ENCODE data around the gene FAM131A. TPM values are rescaled to one million over a fixed set of nuclear protein-coding genes. Genes with fewer than 3 reads are reported as not detected.

FAM131A gene
- total RNA-seq, 2 experiments from 2014 or later = 3.6 to 4.4 TPM

- Mint-ChIP-seq H3K4me3 (peak within 1 kb of the TSS; percentile 33), H3K27me3 (peaks cover 58% of the 10 kb centered on the region)
- CTCF ChIA-PET = interaction anchor here (1.1 to 3.9 kb wide), 2 partner anchors 8 to 162 kb away, joined by 3 to 12 read pairs; no protein-coding TSS in a partner anchor
These were observed 42.2 kb downstream of the FAM131A start, which contains the start of gene CHRD for GRCh38 chr3:184379358-184380184. TSS of gene CHRD (plus strand) at chr3:184380054. CDS start at chr3:184380319, 265 bp downstream.

GRCh38 chr3:184380185-184380626 is 42.8 kb downstream of the FAM131A start:
- peaks cover 2% of the 10 kb centered on the region for H3K36me3 Mint-ChIP-seq (ENCODE audit: low read depth)
- no peak overlapping the region for H3K4me3 Mint-ChIP-seq
- POLR2A ChIA-PET = no interaction called here
- CTCF ChIA-PET = interaction anchor here (3.9 kb wide), 1 partner anchor 9 kb away, joined by 12 read pairs; no protein-coding TSS in a partner anchor
- H3K4me1 Mint-ChIP-seq = peaks cover 8% of the 10 kb centered on the region
- peaks cover 54% of the 10 kb centered on the region for H3K27me3 Mint-ChIP-seq
- no peaks in the 10 kb centered on the region for H3K9me3 Mint-ChIP-seq
- no peak for DNase-seq
- H3K27ac Mint-ChIP-seq = no peak overlapping the region

More at GRCh38 chr3:184379358-184380184, 42.2 kb downstream of the FAM131A start, which contains the start of gene CHRD:
- DNase-seq = no peak
- no peaks in the 10 kb centered on the region for H3K9me3 Mint-ChIP-seq
- H3K36me3 Mint-ChIP-seq (ENCODE audit: low read depth) = peaks cover 2% of the 10 kb centered on the region
- POLR2A ChIA-PET = no interaction called here
- H3K4me1 Mint-ChIP-seq = peaks cover 8% of the 10 kb centered on the region
- H3K27ac Mint-ChIP-seq = no peak within 1 kb of the TSS

GRCh38 chr3:184380627-184381260 is 43.3 kb downstream of the FAM131A start:
- Mint-ChIP-seq H3K36me3 (ENCODE audit: low read depth) (peaks cover 2% of the 10 kb centered on the region), H3K9me3 (no peaks in the 10 kb centered on the region), H3K27ac (no peak overlapping the region), H3K4me1 (peaks cover 8% of the 10 kb centered on the region), H3K27me3 (peaks cover 52% of the 10 kb centered on the region), H3K4me3 (peak overlapping the region; percentile 22)
- no peak for DNase-seq
- ChIA-PET POLR2A (no interaction called here), CTCF (interaction anchor here (1.4 to 3.9 kb wide), 2 partner anchors 9 to 147 kb away, joined by 4 to 12 read pairs; no protein-coding TSS in a partner anchor)

GRCh38 chr3:184381261-184382224 is 44.1 kb downstream of the FAM131A start:
- ChIA-PET CTCF (interaction anchor here (0.6 to 3.9 kb wide), 3 partner anchors 10 to 192 kb away, joined by 4 to 12 read pairs (median 7); no protein-coding TSS in a partner anchor), POLR2A (no interaction called here)
- Mint-ChIP-seq H3K4me3 (no peak overlapping the region), H3K9me3 (no peaks in the 10 kb centered on the region), H3K27ac (no peak overlapping the region), H3K4me1 (peaks cover 8% of the 10 kb centered on the region), H3K36me3 (ENCODE audit: low read depth) (peaks cover 2% of the 10 kb centered on the region), H3K27me3 (peaks cover 53% of the 10 kb centered on the region)
- DNase-seq = no peak

GRCh38 chr3:184382326-184383032 is 45.1 kb downstream of the FAM131A start:
- DNase-seq = no peak
- H3K27ac Mint-ChIP-seq = no peak overlapping the region
- ChIA-PET CTCF (interaction anchor here (0.6 to 3.9 kb wide), 3 partner anchors 11 to 191 kb away, joined by 4 to 12 read pairs (median 7); no protein-coding TSS in a partner anchor), POLR2A (no interaction called here)
- H3K9me3 Mint-ChIP-seq = no peaks in the 10 kb centered on the region
- peaks cover 2% of the 10 kb centered on the region for H3K36me3 Mint-ChIP-seq (ENCODE audit: low read depth)
- H3K27me3 Mint-ChIP-seq = peaks cover 47% of the 10 kb centered on the region
- peaks cover 8% of the 10 kb centered on the region for H3K4me1 Mint-ChIP-seq
- H3K4me3 Mint-ChIP-seq = no peak overlapping the region

- no peak overlapping the region for H3K4me3 Mint-ChIP-seq
- no peak overlapping the region for H3K27ac Mint-ChIP-seq
- H3K4me1 Mint-ChIP-seq = peaks cover 8% of the 10 kb centered on the region
- POLR2A ChIA-PET = no interaction called here
- H3K9me3 Mint-ChIP-seq = no peaks in the 10 kb centered on the region
- CTCF ChIA-PET = interaction anchor here (1.2 to 3.9 kb wide), 2 partner anchors 11 to 12 kb away, joined by 4 to 12 read pairs; no protein-coding TSS in a partner anchor
- peaks cover 2% of the 10 kb centered on the region for H3K36me3 Mint-ChIP-seq (ENCODE audit: low read depth)
- H3K27me3 Mint-ChIP-seq = peaks cover 42% of the 10 kb centered on the region
- no peak for DNase-seq
These were observed 45.8 kb downstream of the FAM131A start for GRCh38 chr3:184383033-184383740.

GRCh38 chr3:184384342-184384741 is 46.9 kb downstream of the FAM131A start:
- Mint-ChIP-seq H3K27ac (no peak overlapping the region), H3K4me3 (no peak overlapping the region), H3K36me3 (ENCODE audit: low read depth) (no peaks in the 10 kb centered on the region), H3K27me3 (peaks cover 31% of the 10 kb centered on the region), H3K4me1 (peaks cover 3% of the 10 kb centered on the region), H3K9me3 (no peaks in the 10 kb centered on the region)
- POLR2A ChIA-PET = no interaction called here
- no peak for DNase-seq
- CTCF ChIA-PET = interaction anchor here (0.8 to 1.6 kb wide), 4 partner anchors 10 to 145 kb away, joined by 3 to 4 read pairs (median 4); no protein-coding TSS in a partner anchor

- Mint-ChIP-seq H3K4me1 (peaks cover 3% of the 10 kb centered on the region), H3K36me3 (ENCODE audit: low read depth) (no peaks in the 10 kb centered on the region), H3K9me3 (no peaks in the 10 kb centered on the region), H3K27ac (no peak overlapping the region), H3K27me3 (peaks cover 29% of the 10 kb centered on the region), H3K4me3 (no peak overlapping the region)
- CTCF ChIA-PET = interaction anchor here (0.8 to 1.6 kb wide), 5 partner anchors 11 to 144 kb away, joined by 3 to 4 read pairs (median 3); no protein-coding TSS in a partner anchor
- POLR2A ChIA-PET = no interaction called here
- no peak for DNase-seq
These were observed 47.5 kb downstream of the FAM131A start for GRCh38 chr3:184384856-184385422.

GRCh38 chr3:184386047-184386806 is 48.8 kb downstream of the FAM131A start:
- Mint-ChIP-seq H3K27me3 (peaks cover 28% of the 10 kb centered on the region), H3K9me3 (no peaks in the 10 kb centered on the region), H3K4me3 (no peak overlapping the region), H3K36me3 (ENCODE audit: low read depth) (no peaks in the 10 kb centered on the region), H3K27ac (no peak overlapping the region), H3K4me1 (no peaks in the 10 kb centered on the region)
- ChIA-PET POLR2A (no interaction called here), CTCF (interaction anchor here (0.6 to 0.8 kb wide), 2 partner anchors 32 to 385 kb away, joined by 3 to 4 read pairs; no protein-coding TSS in a partner anchor)
- no peak for DNase-seq

- no peak overlapping the region for H3K27ac Mint-ChIP-seq
- H3K4me1 Mint-ChIP-seq = no peaks in the 10 kb centered on the region
- no peaks in the 10 kb centered on the region for H3K9me3 Mint-ChIP-seq
- ChIA-PET CTCF (interaction anchor here (0.6 kb wide), 1 partner anchor 117 kb away, joined by 3 read pairs; no protein-coding TSS in a partner anchor), POLR2A (no interaction called here)
- H3K4me3 Mint-ChIP-seq = no peak overlapping the region
- peaks cover 22% of the 10 kb centered on the region for H3K27me3 Mint-ChIP-seq
- DNase-seq = no peak
- H3K36me3 Mint-ChIP-seq (ENCODE audit: low read depth) = no peaks in the 10 kb centered on the region
These were observed 49.8 kb downstream of the FAM131A start for GRCh38 chr3:184387174-184387714.
